ENCODE results near the gene SRP19. TPM values are rescaled to one million over a fixed set of nuclear protein-coding genes. Genes with fewer than 3 reads are reported as not detected.

SRP19 gene
- total RNA-seq (41.0 TPM), polyA plus RNA-seq (100 to 1,000 TPM; 171 to 215 (median 181) TPM)

- Mint-ChIP-seq H3K9me3 (peaks cover 0 to 5% (median 0%) of the 10 kb centered on the region in 7 donors), H3K4me3 (peak within 1 kb of the TSS; percentile 91 to 100 (median 96))
- peak within 1 kb of the TSS; percentile 98 for H3K4me3 ChIP-seq (ENCODE audit: low read depth, low read length)
Measured at GRCh38 chr5:112860929-112861637, at the start of gene SRP19. Gene SRP19, plus strand, starts transcription at chr5:112861287. Its CDS starts 90 bp downstream, at chr5:112861377.

GRCh38 chr5:112812549-112812948, 48.5 kb upstream of the SRP19 start:
- Histone ChIP-seq H3K27ac (ENCODE audit: insufficient read depth, low read length, poor library complexity, severe bottlenecking) (no peak overlapping the region), H3K36me3 (ENCODE audit: control insufficient read depth, insufficient read depth, low read length) (peaks cover 21% of the 10 kb centered on the region), H3K4me3 (ENCODE audit: low read depth, low read length) (no peak overlapping the region), H3K9me3 (ENCODE audit: control insufficient read depth in 2 of 2, low read length in 2 of 2) (no peaks in the 10 kb centered on the region), H3K27me3 (ENCODE audit: control insufficient read depth, insufficient read depth, low read length) (no peaks in the 10 kb centered on the region), H3K4me1 (ENCODE audit: control insufficient read depth, insufficient read depth, low read length, poor library complexity, severe bottlenecking) (no peaks in the 10 kb centered on the region)
- no peaks in the 10 kb centered on the region for H3K9me3 Mint-ChIP-seq
- H3K4me1 Mint-ChIP-seq = peaks cover 0 to 5% (median 1%) of the 10 kb centered on the region in 4 donors
- H3K36me3 Mint-ChIP-seq = peaks cover 41% of the 10 kb centered on the region
- no peaks in the 10 kb centered on the region for H3K27me3 Mint-ChIP-seq
- H3K27ac Mint-ChIP-seq = peak overlapping the region; percentile 2 to 74 (median 22)
- no peak for ATAC-seq (ENCODE audit: low read depth in 2 of 2)
- H3K4me3 Mint-ChIP-seq = no peak overlapping the region
- no peak for DNase-seq

More at GRCh38 chr5:112860929-112861637, at the start of gene SRP19:
- Histone ChIP-seq H3K4me1 (ENCODE audit: control insufficient read depth, insufficient read depth, low read length, poor library complexity, severe bottlenecking) (peaks cover 25% of the 10 kb centered on the region), H3K27ac (ENCODE audit: insufficient read depth, low read length, poor library complexity, severe bottlenecking) (peak within 1 kb of the TSS; percentile 87), H3K9me3 (ENCODE audit: control insufficient read depth in 2 of 2, low read length in 2 of 2) (no peaks in the 10 kb centered on the region), H3K36me3 (ENCODE audit: control insufficient read depth, insufficient read depth, low read length) (peaks cover 27% of the 10 kb centered on the region), H3K27me3 (ENCODE audit: control insufficient read depth, insufficient read depth, low read length) (peaks cover 2% of the 10 kb centered on the region)
- ATAC-seq (ENCODE audit: low read depth in 2 of 2) = peak; percentile 91 to 95
- peaks cover 14 to 47% (median 21%) of the 10 kb centered on the region in 4 donors for H3K4me1 Mint-ChIP-seq
- peaks cover 20% of the 10 kb centered on the region for H3K36me3 Mint-ChIP-seq
- H3K27me3 Mint-ChIP-seq = peaks cover 38% of the 10 kb centered on the region
- DNase-seq = peak; percentile 88 to 97 (median 91)
- H3K27ac Mint-ChIP-seq = peak within 1 kb of the TSS; percentile 98 to 99 (median 98)

GRCh38 chr5:112820246-112820645, 40.8 kb upstream of the SRP19 start:
- Mint-ChIP-seq H3K36me3 (peaks cover 58% of the 10 kb centered on the region), H3K4me1 (peaks cover 0 to 19% (median 3%) of the 10 kb centered on the region in 4 donors), H3K27me3 (no peaks in the 10 kb centered on the region), H3K4me3 (no peak overlapping the region), H3K27ac (no peak overlapping the region), H3K9me3 (no peaks in the 10 kb centered on the region)
- H3K36me3 ChIP-seq (ENCODE audit: control insufficient read depth, insufficient read depth, low read length) = peaks cover 68% of the 10 kb centered on the region
- no peaks in the 10 kb centered on the region for H3K27me3 ChIP-seq (ENCODE audit: control insufficient read depth, insufficient read depth, low read length)
- H3K9me3 ChIP-seq (ENCODE audit: control insufficient read depth in 2 of 2, low read length in 2 of 2) = no peaks in the 10 kb centered on the region
- no peak overlapping the region for H3K4me3 ChIP-seq (ENCODE audit: low read depth, low read length)
- H3K4me1 ChIP-seq (ENCODE audit: control insufficient read depth, insufficient read depth, low read length, poor library complexity, severe bottlenecking) = no peaks in the 10 kb centered on the region
- no peak overlapping the region for H3K27ac ChIP-seq (ENCODE audit: insufficient read depth, low read length, poor library complexity, severe bottlenecking)
- ATAC-seq (ENCODE audit: low read depth in 2 of 2) = no peak
- no peak for DNase-seq

GRCh38 chr5:112822456-112822855, 38.6 kb upstream of the SRP19 start:
- H3K9me3 Mint-ChIP-seq = no peaks in the 10 kb centered on the region
- no peak for ATAC-seq (ENCODE audit: low read depth in 2 of 2)
- H3K4me1 ChIP-seq (ENCODE audit: control insufficient read depth, insufficient read depth, low read length, poor library complexity, severe bottlenecking) = no peaks in the 10 kb centered on the region
- no peaks in the 10 kb centered on the region for H3K27me3 ChIP-seq (ENCODE audit: control insufficient read depth, insufficient read depth, low read length)
- H3K4me3 Mint-ChIP-seq = no peak overlapping the region
- no peak for DNase-seq
- H3K27me3 Mint-ChIP-seq = no peaks in the 10 kb centered on the region
- H3K27ac Mint-ChIP-seq = peak overlapping the region in 1 of 3 donors; percentile 14
- H3K36me3 ChIP-seq (ENCODE audit: control insufficient read depth, insufficient read depth, low read length) = peaks cover 65% of the 10 kb centered on the region
- no peaks in the 10 kb centered on the region for H3K9me3 ChIP-seq (ENCODE audit: control insufficient read depth in 2 of 2, low read length in 2 of 2)
- H3K27ac ChIP-seq (ENCODE audit: insufficient read depth, low read length, poor library complexity, severe bottlenecking) = no peak overlapping the region
- no peak overlapping the region for H3K4me3 ChIP-seq (ENCODE audit: low read depth, low read length)
- H3K4me1 Mint-ChIP-seq = peaks cover 0 to 20% (median 3%) of the 10 kb centered on the region in 4 donors
- peaks cover 63% of the 10 kb centered on the region for H3K36me3 Mint-ChIP-seq

GRCh38 chr5:112823181-112823580, 37.9 kb upstream of the SRP19 start:
- ATAC-seq (ENCODE audit: low read depth in 2 of 2) (no peak), DNase-seq (no peak)
- Histone ChIP-seq H3K36me3 (ENCODE audit: control insufficient read depth, insufficient read depth, low read length) (peaks cover 64% of the 10 kb centered on the region), H3K9me3 (ENCODE audit: control insufficient read depth in 2 of 2, low read length in 2 of 2) (no peaks in the 10 kb centered on the region), H3K27me3 (ENCODE audit: control insufficient read depth, insufficient read depth, low read length) (no peaks in the 10 kb centered on the region), H3K4me3 (ENCODE audit: low read depth, low read length) (no peak overlapping the region), H3K27ac (ENCODE audit: insufficient read depth, low read length, poor library complexity, severe bottlenecking) (no peak overlapping the region), H3K4me1 (ENCODE audit: control insufficient read depth, insufficient read depth, low read length, poor library complexity, severe bottlenecking) (no peaks in the 10 kb centered on the region)
- H3K36me3 Mint-ChIP-seq = peaks cover 58% of the 10 kb centered on the region
- no peaks in the 10 kb centered on the region for H3K27me3 Mint-ChIP-seq
- H3K9me3 Mint-ChIP-seq = no peaks in the 10 kb centered on the region
- no peak overlapping the region for H3K4me3 Mint-ChIP-seq
- H3K27ac Mint-ChIP-seq = peak overlapping the region in 1 of 3 donors; percentile 22
- H3K4me1 Mint-ChIP-seq = peaks cover 0 to 20% (median 3%) of the 10 kb centered on the region in 4 donors

- Histone ChIP-seq H3K27ac (ENCODE audit: insufficient read depth, low read length, poor library complexity, severe bottlenecking) (no peak overlapping the region), H3K36me3 (ENCODE audit: control insufficient read depth, insufficient read depth, low read length) (peaks cover 65% of the 10 kb centered on the region), H3K27me3 (ENCODE audit: control insufficient read depth, insufficient read depth, low read length) (no peaks in the 10 kb centered on the region), H3K4me1 (ENCODE audit: control insufficient read depth, insufficient read depth, low read length, poor library complexity, severe bottlenecking) (no peaks in the 10 kb centered on the region), H3K9me3 (ENCODE audit: control insufficient read depth in 2 of 2, low read length in 2 of 2) (no peaks in the 10 kb centered on the region), H3K4me3 (ENCODE audit: low read depth, low read length) (no peak overlapping the region)
- Mint-ChIP-seq H3K27ac (no peak overlapping the region), H3K4me1 (peaks cover 0 to 20% (median 3%) of the 10 kb centered on the region in 4 donors), H3K36me3 (peaks cover 59% of the 10 kb centered on the region), H3K4me3 (no peak overlapping the region), H3K27me3 (no peaks in the 10 kb centered on the region), H3K9me3 (no peaks in the 10 kb centered on the region)
- ATAC-seq (ENCODE audit: low read depth in 2 of 2) = no peak
- DNase-seq = no peak
Measured at GRCh38 chr5:112823656-112824055, 37.4 kb upstream of the SRP19 start.

GRCh38 chr5:112824197-112824596, 36.9 kb upstream of the SRP19 start:
- H3K27ac Mint-ChIP-seq = no peak overlapping the region
- Histone ChIP-seq H3K36me3 (ENCODE audit: control insufficient read depth, insufficient read depth, low read length) (peaks cover 64% of the 10 kb centered on the region), H3K4me1 (ENCODE audit: control insufficient read depth, insufficient read depth, low read length, poor library complexity, severe bottlenecking) (no peaks in the 10 kb centered on the region), H3K27ac (ENCODE audit: insufficient read depth, low read length, poor library complexity, severe bottlenecking) (no peak overlapping the region), H3K4me3 (ENCODE audit: low read depth, low read length) (no peak overlapping the region), H3K27me3 (ENCODE audit: control insufficient read depth, insufficient read depth, low read length) (no peaks in the 10 kb centered on the region), H3K9me3 (ENCODE audit: control insufficient read depth in 2 of 2, low read length in 2 of 2) (no peaks in the 10 kb centered on the region)
- ATAC-seq (ENCODE audit: low read depth in 2 of 2) = no peak
- DNase-seq = no peak
- peaks cover 0 to 20% (median 3%) of the 10 kb centered on the region in 4 donors for H3K4me1 Mint-ChIP-seq
- H3K9me3 Mint-ChIP-seq = no peaks in the 10 kb centered on the region
- H3K27me3 Mint-ChIP-seq = no peaks in the 10 kb centered on the region
- no peak overlapping the region for H3K4me3 Mint-ChIP-seq
- peaks cover 58% of the 10 kb centered on the region for H3K36me3 Mint-ChIP-seq

GRCh38 chr5:112830378-112830777, 30.7 kb upstream of the SRP19 start:
- DNase-seq (no peak), ATAC-seq (ENCODE audit: low read depth in 2 of 2) (no peak)
- H3K4me1 ChIP-seq (ENCODE audit: control insufficient read depth, insufficient read depth, low read length, poor library complexity, severe bottlenecking) = no peaks in the 10 kb centered on the region
- no peak overlapping the region for H3K27ac Mint-ChIP-seq
- H3K4me1 Mint-ChIP-seq = peaks cover 0 to 6% (median 0%) of the 10 kb centered on the region in 4 donors
- no peaks in the 10 kb centered on the region for H3K27me3 Mint-ChIP-seq
- no peaks in the 10 kb centered on the region for H3K9me3 Mint-ChIP-seq
- no peaks in the 10 kb centered on the region for H3K27me3 ChIP-seq (ENCODE audit: control insufficient read depth, insufficient read depth, low read length)
- H3K27ac ChIP-seq (ENCODE audit: insufficient read depth, low read length, poor library complexity, severe bottlenecking) = no peak overlapping the region
- peaks cover 33% of the 10 kb centered on the region for H3K36me3 Mint-ChIP-seq
- H3K9me3 ChIP-seq (ENCODE audit: control insufficient read depth in 2 of 2, low read length in 2 of 2) = no peaks in the 10 kb centered on the region
- H3K36me3 ChIP-seq (ENCODE audit: control insufficient read depth, insufficient read depth, low read length) = peaks cover 35% of the 10 kb centered on the region
- no peak overlapping the region for H3K4me3 ChIP-seq (ENCODE audit: low read depth, low read length)
- no peak overlapping the region for H3K4me3 Mint-ChIP-seq

Measured in CD4-positive, CD25-positive, alpha-beta regulatory T cell (primary cell).